LNCaP clone FGC (cell line): ENCODE data around the gene GAGE10.
"Not testable (repeated sequence)": the region's sequence is repeated elsewhere in the genome, so short reads cannot be mapped to it uniquely, and the experiment has no call there.

ENCODE experiments used
- DNase-seq: peaks from one replicate; pipeline ENCODE4 v3.0.0-alpha.2; 2011; ENCODE audit warnings: low read depth
- H3K4me3 ChIP-seq: 2 replicates; pipeline ENCODE4 v1.5.1; 2011; ENCODE audit warnings: mild to moderate bottlenecking, low read depth, low read length, control low read depth
- TF ChIP-seq, protein P1 (sequence below): IDR thresholded peaks from 2 replicates; pipeline ENCODE4 v1.5.1; 2012; ENCODE audit warnings: mild to moderate bottlenecking; ENCODE audit not compliant: control insufficient read depth, insufficient read depth; ENCODE audit errors: extremely low read depth

GAGE10 gene

GRCh38 chrX:49308604-49309269 lies 5.3 kb downstream of the GAGE10 start:
- no peak for DNase-seq

GRCh38 chrX:49309401-49309981 lies 6.0 kb downstream of the GAGE10 start:
- no peak for DNase-seq
- H3K4me3 ChIP-seq: no peak overlapping the region

More at GRCh38 chrX:49308604-49309269, 5.3 kb downstream of the GAGE10 start:
- no peak overlapping the region for H3K4me3 ChIP-seq
- TF ChIP-seq, protein P1, sequence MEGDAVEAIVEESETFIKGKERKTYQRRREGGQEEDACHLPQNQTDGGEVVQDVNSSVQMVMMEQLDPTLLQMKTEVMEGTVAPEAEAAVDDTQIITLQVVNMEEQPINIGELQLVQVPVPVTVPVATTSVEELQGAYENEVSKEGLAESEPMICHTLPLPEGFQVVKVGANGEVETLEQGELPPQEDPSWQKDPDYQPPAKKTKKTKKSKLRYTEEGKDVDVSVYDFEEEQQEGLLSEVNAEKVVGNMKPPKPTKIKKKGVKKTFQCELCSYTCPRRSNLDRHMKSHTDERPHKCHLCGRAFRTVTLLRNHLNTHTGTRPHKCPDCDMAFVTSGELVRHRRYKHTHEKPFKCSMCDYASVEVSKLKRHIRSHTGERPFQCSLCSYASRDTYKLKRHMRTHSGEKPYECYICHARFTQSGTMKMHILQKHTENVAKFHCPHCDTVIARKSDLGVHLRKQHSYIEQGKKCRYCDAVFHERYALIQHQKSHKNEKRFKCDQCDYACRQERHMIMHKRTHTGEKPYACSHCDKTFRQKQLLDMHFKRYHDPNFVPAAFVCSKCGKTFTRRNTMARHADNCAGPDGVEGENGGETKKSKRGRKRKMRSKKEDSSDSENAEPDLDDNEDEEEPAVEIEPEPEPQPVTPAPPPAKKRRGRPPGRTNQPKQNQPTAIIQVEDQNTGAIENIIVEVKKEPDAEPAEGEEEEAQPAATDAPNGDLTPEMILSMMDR: no peak

GRCh38 chrX:49310371-49310770 lies 6.9 kb downstream of the GAGE10 start:
- no peak overlapping the region for H3K4me3 ChIP-seq
- DNase-seq: no peak
- TF ChIP-seq, protein P1: no peak

More at GRCh38 chrX:49309401-49309981, 6.0 kb downstream of the GAGE10 start:
- TF ChIP-seq, protein P1: no peak

GRCh38 chrX:49312176-49312575 lies 8.7 kb downstream of the GAGE10 start:
- H3K4me3 ChIP-seq: no peak overlapping the region
- no peak for DNase-seq
- TF ChIP-seq, protein P1: no peak

DNA sequence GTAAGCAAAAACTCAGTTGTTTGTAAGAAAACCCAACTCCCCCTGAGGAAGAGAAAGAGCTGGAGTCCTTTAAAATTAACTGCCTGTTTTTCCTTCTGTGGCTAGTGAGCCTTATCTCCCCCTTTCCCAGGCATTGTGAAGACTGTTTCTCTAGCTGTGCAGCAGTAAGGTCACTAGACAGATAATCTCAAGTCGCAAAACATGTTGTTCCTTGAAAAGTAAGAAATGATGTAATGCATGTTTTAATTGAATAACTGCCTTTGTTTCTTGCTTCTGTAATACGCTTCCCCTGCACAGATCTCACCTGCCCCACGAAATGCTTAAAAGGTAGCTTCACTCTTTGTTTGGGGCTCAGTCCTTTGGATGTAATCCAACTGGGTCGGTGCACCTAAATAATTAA lies 12.6 kb downstream of the GAGE10 start:
- DNase-seq: no peak
- no peak overlapping the region for H3K4me3 ChIP-seq
- TF ChIP-seq, protein P1: no peak

DNA sequence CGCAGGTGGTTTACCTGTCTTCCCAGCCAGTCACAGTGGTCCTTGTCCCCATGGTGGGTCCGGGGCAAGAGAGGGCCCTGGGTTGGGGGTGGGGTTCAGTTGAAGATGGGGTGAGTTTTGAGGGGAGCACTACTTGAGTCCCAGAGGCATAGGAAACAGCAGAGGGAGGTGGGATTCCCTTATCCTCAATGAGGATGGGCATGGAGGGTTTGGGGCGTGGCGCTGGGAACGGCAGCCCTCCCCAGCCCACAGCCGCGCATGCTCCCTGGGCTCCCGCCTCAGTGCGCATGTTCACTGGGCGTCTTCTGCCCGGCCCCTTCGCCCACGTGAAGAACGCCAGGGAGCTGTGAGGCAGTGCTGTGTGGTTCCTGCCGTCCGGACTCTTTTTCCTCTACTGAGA lies 18.3 kb downstream of the GAGE10 start, which contains the start of gene GAGE12J:
Gene GAGE12J, plus strand, starts transcription at position 301 of the 400 bp plus-strand sequence. CDS start 1,157 bp downstream, outside the sequence.
- H3K4me3 ChIP-seq: peak within 1 kb of the TSS; percentile 39
- DNase-seq: not testable (repeated sequence)

GRCh38 chrX:49322266-49322665 lies 18.8 kb downstream of the GAGE10 start:
- not testable (repeated sequence) for DNase-seq
- H3K4me3 ChIP-seq: peak overlapping the region; percentile 39

- H3K4me3 ChIP-seq: not testable (repeated sequence)
These were observed 20.3 kb downstream of the GAGE10 start for GRCh38 chrX:49323735-49324134.

DNA sequence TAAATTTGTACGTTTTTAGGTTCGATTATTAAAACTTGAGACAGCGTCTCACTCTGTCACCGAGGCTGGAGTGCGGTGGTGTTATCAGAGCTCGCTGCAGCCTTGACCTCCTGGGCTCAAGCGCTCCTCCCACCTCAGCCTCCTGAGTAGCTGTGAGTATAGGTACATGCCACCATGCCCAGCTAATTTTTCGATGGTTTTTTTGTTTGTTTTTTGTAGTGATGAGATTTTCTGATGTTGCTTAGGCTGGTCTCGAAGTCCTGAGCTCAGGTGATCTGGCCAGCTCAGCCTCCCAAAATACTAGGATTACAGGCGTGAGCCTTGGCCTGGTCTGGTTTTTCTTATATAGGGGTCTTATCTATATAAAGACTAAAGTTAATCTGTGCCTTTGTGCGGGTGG lies 27.0 kb downstream of the GAGE10 start:
- not testable (repeated sequence) for DNase-seq, H3K4me3 ChIP-seq

More at GRCh38 chrX:49323735-49324134, 20.3 kb downstream of the GAGE10 start:
- DNase-seq: not testable (repeated sequence)

GRCh38 chrX:49331282-49331681 lies 27.8 kb downstream of the GAGE10 start, which contains the start of gene GAGE13:
Gene GAGE13, plus strand, starts transcription at chrX:49331582. Its CDS starts 1,156 bp downstream, at chrX:49332738.
- not testable (repeated sequence) for H3K4me3 ChIP-seq, DNase-seq

GRCh38 chrX:49331841-49332240 lies 28.4 kb downstream of the GAGE10 start:
- not testable (repeated sequence) for H3K4me3 ChIP-seq, DNase-seq

DNA sequence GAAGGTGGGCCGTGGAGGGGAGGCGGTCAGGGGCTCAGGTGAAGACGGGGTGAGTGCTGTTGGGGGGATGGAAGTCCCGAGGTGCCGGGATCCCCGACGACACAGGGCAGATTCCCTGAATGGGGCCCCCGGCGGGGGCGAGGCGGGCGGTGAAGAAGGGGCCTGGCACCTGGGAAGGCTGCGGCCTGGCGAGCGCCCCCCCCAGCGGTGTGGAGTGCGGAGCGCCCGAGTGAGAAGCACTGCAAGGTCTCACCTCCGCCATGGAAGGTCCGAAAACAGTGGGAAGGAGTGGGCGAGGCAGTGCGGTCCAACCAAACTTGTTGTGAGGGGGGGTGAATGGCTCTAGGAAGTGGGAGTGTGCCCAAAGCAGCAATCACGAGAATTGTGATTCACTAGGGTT lies 38.0 kb downstream of the GAGE10 start:
- peak overlapping the region; percentile 40 for H3K4me3 ChIP-seq
- not testable (repeated sequence) for DNase-seq
